GM21381 (cell line): ENCODE results near the gene SLC24A3.

Experiments
- ATAC-seq: cut with Tn5 transposase; IDR thresholded peaks from one replicate; pipeline ENCODE4 v1.9.1; 2021; ENCODE audit warnings: mild to moderate bottlenecking, moderate library complexity; ENCODE audit not compliant: unreplicated experiment

SLC24A3 gene

DNA sequence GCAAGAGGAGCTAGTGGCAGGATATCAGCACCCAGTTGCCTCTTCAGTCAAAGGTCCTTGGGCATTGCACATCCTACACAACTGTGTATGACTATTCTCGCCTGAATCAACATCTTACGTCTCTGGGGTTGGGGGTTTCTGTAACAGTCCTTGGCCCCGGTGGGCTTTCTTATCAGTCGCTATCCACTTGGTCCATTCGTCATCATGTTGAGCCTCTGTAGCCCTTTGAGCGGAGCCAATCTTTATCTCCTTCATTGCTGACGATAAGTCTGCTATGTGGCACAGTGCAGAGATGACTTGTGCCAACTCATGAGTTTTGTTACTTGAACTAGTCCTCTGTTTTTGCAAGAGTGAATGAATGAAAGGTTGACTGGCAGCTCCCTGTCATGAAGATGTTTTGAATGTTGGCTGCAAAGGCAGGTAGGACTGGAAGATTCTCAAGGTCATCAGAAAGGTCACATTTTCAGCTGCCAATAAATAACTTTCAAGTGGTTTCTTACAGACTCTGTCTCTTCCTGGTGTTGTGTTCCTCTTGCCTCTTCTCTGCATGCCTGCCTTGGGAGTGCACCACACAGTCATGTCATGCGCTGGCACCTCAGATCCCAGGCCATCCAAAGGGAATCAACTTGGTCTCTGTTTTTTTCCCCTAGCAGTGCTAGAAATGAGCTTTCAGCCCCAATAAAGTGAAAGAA, 238.9 kb downstream of the SLC24A3 start:
- no peak for ATAC-seq

DNA sequence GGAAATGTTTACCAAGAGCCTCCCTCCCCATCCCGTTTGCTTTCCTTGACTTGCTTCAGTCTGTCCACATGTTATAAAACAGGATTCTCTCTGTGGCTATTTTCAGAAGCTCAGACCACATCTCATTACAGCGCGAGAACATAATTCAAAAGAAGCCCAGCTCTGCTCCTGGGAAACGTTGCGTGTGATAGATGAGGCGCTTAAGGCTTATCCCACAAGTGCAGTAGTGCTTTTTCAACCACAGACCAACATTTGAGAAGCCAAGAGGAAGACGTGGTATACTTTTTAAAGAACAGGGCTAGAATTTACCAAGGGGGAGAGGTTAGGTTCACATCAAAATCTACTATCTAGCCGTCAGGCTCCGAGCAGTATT, 239.5 kb downstream of the SLC24A3 start:
- ATAC-seq, result no peak

DNA sequence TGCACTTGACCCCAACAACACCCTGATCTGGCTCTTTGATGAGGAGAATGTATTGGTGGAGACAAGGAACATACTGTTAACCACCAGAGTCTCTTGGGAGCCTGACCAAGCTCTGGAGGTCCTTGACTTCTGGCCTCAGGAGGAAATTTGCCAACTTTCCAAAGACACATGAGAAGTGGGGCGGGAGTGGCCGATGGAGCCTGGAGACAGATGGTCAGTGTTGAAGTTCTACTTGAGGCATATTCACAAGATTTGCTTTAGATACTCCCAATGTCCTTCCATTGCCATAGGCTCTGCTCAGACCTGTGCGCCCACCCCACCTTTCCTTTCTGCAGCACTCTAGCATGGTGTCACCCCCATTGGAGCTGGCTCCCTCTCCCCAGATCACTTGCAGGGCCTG, 241.0 kb downstream of the SLC24A3 start:
- ATAC-seq, result no peak

DNA sequence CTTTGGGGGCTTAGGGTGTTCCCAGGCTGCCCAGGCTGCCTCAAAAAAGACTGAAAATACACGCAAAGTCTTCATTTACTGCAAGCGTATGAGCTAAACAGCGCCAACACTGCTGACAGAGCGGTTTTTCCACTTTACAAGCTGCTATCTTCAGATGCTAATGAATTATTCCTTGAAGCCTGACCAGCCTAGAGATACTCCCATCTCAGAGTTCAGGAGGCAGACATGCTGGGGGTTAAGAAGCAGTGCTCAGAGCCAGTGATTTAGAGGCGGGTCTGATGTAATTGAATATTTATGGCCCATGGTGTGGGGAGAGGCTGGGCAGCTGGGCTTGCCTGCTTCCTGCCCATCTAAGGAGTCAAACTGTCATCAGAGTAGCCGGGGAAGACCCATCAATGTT, 241.4 kb downstream of the SLC24A3 start:
- no peak for ATAC-seq

DNA sequence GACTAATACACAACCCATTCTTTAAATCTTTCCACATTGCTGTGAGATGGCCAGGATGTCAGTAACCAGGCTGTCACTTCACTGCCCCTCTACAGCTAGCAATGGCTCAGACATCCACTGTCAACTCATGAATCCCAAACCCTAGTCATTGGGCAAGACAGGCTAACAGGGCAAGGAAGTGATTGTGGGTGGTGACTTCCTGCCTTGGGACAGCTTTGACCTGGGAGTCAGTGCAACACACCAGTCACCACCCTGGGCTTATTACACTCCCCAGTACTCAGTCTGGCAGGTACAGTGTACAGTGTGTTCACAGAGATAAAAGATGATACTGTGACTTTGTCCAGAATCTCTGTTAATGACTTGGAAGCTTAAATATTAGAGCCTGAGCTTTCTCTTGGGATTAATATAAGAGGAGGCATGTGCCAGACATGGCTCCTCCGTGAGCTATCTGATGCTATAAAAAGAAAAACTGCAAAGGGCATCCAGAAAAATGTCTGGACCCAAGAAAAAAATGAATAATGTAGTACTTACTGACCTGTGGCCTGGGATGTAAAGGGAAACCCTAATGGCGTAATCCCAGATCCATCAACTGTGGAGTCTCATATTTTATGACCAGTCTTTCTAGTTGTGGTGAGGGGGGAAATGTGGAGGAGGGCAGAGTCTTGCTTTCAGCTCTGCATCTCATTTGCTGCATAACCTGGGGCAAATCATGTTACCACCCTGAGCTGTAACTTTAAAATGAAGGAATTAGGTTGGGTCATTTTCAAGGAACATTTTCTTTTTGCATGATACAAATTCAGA, 244.4 kb downstream of the SLC24A3 start:
- ATAC-seq, result no peak

DNA sequence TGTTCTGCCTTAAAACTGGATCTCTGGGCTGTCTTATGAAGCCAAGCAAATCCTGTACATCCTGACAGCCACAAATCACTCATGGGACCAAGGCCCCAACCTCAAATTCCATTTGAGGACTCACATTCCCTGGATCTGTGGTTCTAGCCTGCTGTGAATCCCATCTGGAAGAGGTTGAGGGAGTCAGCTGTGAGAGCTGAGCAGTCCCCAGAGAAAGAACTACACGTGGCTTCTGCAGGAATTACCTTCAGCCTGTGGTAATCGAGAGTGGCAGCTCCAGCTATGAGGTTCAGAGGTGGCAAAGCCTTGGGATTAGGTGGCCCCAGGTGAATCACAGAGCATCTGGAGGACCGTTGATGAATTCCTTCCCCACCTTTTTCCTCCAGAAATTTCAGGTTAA, 245.2 kb downstream of the SLC24A3 start:
- ATAC-seq, result no peak

DNA sequence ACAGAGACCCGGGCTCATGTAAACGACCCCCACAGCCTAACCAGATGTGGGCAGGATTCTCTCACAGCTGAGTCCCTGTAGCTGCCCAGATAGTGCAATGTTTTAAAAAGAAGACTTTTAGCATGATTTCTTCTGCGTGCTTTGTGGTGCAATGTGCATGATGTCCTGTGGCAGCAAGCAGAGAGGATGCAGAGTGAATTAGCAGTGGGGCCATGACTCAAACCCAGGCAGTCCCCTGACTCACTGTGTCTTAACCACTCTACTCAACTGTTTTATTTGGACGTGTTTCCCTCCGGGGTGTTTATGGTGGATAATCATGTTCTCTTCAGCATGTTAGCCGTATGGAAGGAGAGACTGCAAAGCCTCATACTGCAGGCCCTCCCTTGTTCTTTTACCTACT, 247.9 kb downstream of the SLC24A3 start:
- ATAC-seq, result no peak

DNA sequence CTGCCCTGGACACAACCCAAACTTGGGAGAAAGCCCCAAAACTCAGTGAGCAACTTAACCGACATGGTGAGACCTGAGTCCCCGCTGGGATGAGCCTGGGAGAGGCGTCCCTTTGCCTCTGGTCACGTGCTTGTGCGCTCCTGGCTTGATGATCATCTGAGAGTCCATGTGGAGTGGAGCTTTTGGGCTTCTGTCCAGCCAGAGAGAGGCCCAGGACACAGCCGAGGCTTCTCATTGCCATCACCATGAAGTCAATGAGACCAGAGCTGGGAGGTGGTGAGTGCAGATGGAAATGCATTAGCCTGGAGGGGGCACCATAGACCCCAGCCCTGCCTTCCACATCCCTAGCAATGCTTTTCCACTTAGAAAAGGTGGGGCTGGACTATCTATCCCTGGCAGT, 250.0 kb downstream of the SLC24A3 start:
- ATAC-seq, result no peak

DNA sequence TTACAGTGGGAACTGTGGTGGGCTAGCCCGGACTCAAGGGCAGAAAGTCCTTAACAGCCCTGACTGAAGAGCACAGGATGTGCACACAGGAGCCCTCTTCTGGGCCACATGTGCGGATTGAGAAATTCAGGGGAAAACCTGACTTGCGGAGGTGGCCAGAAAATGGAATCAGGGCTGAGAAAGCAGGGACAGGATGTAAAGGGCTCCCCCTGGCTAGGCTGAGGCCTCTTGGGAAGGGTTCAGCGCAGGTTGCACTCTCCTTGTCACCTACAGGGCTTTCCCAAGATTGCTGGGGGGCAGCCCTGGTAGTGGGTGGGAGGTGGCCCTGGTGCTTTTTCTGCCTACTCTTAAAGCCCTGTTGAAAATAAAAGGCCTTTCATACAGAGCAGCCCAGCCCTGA, 251.2 kb downstream of the SLC24A3 start:
- no peak for ATAC-seq

DNA sequence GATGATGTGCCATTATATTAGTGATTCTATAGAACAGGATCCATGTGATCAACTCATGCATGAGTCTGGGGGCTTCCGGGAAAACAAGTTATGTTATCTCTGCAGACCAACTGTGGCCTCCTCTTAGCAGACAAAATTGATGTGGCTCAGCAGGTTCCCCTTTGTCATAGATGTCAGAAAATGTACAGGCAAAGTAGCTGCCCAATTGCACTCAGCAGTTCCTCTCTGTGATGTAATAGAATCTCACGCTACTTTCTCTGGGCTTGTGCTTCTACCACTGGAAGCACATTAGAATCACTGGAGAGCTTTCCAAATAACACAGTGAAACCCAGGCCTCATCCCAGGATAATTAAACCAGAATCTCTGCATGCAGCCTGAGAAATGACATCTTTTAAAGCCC, 253.1 kb downstream of the SLC24A3 start:
- ATAC-seq, result no peak

DNA sequence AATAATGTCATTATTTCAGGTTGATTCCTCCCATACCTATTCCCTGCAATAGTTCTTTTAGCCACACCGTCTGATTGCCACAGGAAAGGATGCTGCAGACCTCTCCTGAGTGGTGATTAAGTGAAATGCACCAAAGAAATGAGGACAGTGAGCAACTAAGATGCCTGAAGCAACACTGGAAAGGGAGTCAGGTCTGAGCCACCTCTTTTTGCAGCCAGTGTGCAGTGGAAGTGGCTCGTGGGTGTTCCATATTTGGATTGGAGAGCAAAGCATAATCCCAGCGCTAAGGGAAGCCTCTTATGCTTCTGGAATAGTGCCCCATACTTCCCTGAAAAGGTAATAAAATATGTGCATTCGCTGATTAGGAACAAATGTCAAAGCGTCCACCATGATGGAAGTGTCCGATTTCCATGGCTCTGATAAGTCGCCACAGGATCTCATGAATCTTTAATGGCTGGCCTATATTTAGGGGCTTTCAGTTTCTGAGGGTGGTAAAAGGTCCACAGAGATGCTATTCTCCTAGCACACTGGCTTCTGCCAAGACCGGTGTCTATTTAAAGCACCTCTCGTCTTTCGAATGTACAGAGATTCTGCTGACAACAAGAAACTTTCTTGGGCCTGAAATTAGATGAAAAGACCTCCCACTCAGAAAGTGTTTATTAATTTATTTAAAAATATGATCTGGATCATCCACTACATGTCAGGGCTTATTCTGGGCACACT, 253.9 kb downstream of the SLC24A3 start:
- ATAC-seq, result no peak

DNA sequence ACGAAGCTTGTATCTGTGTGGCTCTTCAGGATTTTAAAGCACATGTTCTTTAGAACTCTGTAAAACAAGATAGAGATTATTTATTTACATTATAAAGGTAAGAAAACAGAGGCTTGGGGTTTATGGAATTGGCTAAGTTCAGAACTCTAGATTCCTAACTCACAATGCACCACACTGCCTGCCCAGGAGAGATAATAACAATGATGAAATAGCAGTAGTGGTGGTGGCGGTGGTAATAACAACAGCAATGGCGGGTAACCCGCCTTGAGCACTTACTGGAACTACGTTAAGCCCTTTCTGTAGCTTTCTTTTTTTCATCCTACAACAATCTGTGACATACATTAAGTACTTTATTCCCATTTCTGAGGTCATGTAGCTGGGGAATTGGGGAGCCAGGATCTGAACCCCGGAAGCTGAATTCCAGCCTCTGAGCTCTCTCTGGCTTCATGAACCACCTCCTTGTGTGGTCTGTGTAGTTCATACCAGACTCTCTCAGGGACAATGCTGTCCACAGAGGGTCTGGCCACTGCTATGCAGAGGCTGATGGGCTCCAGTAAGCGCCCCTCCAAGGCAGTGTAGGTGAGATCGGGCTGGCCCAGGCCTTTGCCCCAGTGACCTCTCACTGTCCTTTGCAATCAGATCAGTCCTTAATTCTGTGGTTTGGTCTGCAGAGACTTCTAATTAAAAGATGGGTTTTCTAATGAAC, 260.9 kb downstream of the SLC24A3 start:
- no peak for ATAC-seq

DNA sequence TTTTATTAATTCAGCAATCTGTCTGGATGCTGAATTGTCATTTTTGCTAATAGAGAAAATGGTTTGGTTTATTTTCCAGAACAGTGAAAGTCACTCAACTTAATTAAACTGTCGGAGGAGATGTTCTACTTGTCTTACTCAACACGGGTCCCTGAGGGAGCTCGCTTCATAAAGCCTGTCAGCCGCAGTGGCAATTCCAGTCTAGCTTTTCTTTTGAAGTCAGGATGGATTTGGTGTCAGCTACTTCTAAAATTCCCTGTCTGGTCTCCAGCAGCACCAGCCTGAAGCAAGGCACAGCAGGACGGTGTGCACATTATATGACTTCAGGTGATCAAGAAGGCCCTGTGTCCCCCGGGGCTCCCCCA, 261.5 kb downstream of the SLC24A3 start:
- ATAC-seq, result no peak

DNA sequence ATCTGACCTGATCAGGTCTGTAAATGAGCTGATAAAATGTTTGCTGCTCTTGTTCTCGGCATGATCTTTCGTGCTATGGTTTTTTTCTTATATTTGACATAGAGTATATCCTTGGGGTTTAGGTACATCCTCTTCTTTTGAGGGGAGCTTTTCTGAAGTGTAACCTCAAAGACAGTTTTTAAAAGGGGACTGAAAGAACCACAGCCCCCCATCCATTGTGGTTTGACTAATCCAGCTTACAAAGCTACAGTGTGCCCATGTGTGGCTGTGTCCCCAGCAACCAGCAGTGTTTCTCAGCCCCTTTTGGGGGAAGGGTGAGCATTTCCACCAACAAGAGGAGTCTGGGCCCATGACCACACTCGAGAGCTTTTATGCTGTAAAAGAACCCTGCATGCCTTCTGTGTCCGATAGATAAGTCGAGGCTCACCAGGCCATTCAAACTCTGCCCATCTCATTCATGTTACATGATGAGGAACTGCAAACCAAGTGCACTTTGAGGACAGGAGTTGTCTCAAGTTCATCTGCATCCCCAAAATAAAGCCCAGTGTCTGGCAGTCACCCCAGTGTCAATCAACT, 266.0 kb downstream of the SLC24A3 start:
- ATAC-seq, result no peak

DNA sequence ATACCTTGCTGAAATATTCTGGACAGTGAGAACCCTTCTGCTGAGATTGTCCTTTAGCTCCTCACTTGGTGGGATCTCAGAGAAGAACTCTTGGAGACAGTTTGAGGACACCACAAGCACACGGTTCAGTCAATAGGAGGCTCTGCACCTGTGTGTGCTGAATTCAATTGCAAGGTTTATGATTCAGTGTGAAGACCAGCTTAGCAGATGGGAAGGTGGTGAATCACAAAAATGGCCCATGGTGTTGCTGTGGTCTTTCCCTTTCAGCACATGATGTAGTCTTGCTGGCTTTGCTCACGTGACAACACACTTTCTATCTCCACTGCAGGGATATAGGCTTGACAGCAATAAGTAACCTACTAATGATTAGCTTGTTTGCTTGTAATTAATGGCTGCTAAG, 270.3 kb downstream of the SLC24A3 start:
- ATAC-seq, result no peak

DNA sequence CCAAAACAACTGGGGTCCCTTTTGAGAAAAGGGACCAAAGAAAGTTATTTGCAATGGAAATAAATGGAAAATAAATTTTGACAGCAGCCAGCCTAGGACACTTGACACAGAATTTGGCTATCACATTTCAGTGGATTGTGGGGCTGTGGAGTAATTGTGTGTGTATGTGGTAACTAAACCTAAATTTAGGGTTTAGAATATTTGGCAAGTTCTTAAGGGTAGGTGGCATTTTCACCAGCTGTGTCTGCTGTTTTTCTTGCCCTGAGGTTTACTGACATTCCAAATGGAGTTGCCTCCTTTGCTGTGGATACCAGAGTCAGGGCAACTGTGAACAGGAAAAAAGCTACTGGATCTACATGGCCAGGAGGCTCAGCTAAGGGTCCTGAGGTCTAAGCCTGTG, 270.9 kb downstream of the SLC24A3 start:
- no peak for ATAC-seq

DNA sequence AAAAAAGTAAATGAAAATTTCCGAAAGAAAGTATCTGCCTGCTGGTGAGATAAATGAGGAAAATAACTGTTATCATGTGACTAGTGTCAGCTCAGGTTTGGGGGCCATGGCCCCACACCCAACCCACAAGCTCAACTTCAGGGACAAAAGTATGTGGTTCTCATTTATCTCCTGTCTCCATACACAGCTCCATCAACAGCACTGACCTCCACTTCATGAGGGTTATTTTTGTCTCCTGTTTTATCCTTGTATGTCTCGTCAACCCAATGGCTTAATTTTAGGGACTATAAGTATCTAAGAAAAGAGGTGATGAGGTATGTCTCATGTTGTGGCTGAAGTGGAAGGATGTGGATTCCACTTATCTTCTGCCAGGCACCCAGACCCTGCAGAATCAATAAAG, 274.0 kb downstream of the SLC24A3 start:
- no peak for ATAC-seq

DNA sequence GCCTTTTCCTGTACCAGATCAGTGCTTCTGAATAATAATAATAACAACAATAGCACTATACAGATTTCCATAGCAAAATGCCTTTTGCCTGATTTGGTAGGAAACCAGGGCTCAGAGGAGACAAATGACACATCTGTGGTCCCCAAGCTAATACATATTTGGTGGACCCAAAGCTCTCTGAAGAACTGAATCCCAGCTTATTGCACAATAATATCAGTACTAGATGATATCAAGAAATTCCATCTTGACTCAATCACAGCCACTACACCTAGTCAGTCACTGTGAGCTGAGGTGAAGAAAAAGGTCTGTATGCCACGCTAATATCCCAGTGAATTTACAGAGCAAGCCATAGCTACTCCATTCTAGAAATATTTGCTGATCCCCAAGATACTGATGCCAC, 275.0 kb downstream of the SLC24A3 start:
- ATAC-seq, result no peak

DNA sequence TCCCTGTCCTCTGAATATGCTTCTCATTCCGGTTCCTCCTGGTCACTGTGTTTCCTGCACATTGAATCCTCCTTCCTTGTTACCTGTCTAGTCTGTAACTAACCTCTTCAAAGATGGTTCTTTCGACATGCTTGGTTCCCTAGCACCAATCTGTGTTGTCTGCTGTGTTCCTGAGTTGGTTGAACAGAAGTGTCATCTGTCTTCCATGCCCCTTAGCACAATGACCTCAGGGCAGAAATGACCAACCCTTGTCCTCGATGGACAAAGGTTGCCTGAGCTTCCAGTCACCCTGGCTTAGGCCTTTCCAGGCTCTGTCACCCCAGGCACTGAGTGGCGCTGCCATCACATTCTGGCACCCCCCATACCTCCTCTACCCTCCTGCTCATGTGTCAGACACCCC, 278.8 kb downstream of the SLC24A3 start:
- ATAC-seq, result no peak

DNA sequence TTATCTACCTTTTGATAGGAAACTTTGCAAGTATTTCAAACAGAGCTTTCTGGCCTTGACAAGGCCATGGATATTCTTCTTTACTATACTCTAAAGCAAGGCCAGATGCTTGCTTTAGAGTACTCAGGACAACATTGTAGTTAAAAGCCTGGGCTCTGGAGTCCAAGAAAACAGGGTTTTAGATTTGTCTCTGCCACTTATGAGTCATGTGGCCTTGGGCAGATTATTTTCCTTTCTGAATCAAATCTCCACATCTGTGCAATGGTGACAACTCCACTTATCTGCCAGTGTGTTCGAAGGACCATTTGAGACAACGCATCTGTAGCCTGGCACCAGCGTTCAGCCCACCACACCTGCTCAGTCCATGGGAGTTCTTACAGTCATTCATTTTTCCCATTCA, 279.7 kb downstream of the SLC24A3 start:
- no peak for ATAC-seq

DNA sequence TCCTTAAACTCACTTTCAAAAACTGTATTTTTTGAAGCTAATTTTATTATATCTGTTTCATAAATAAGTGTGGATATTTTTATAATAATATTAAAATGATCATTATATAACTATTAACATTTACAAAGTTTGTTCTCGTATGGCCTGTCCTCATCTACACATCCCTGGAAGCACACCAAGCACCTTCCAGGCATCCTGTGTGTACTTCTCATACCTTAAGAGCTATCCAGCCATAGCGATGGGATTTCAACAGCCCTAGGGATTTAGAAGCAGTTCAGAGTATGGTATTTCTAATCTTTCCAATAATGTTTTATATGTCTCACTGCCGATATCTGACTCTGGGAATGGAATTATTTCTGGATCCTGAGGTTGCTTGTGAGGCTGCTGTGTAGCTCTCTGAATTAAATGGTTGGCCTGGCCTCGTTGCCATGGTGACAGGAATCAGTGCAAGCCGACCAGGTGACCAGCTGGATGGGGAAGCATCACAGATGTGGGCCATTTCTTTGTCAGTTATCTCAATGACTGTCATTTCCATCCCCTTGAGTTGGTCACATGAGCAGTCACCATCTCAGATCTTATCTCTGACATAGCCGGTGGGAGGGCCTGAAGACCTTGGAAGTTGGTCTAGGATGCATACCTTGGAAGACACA, 280.4 kb downstream of the SLC24A3 start:
- ATAC-seq, result no peak
